Frontal cortex (tissue), 4 donors: ENCODE results near the gene VDAC2. TPM values are rescaled to one million over a fixed set of nuclear protein-coding genes. Genes with fewer than 3 reads are reported as not detected.
"Not testable (repeated sequence)": the region's sequence is repeated elsewhere in the genome, so short reads cannot be mapped to it uniquely, and the experiment has no call there.

Experiments
- DNase-seq, 2 donors: peaks; one replicate each; pipeline ENCODE4 v3.0.0; 2012; ENCODE audit warnings: low spot score in 2 of 2
- FAIRE-seq: peaks from 2 replicates; lab custom pipeline; 2012; peaks lifted over from hg19 to GRCh38; lab: Jason Lieb, UNC
- total RNA-seq: library from RNA; depleted of rRNA; stranded (reverse); fragments of >200 nt; gene quantifications from one replicate; pipeline ENCODE4 v1.2.3, GENCODE V29; 2014
- donor health status: control.
- donor health status: control.
- donor health status: control.

The VDAC2 gene
- total RNA-seq, 1 donor from 2014 or later: 138 TPM

GRCh38 chr10:75197066-75197465 is 13.5 kb upstream of the VDAC2 start:
- DNase-seq: no peak
- no peak for FAIRE-seq

- FAIRE-seq (no peak), DNase-seq (no peak)
Observed at GRCh38 chr10:75197906-75198305, 12.7 kb upstream of the VDAC2 start.

- DNase-seq, FAIRE-seq: not testable (repeated sequence)
Observed at GRCh38 chr10:75199949-75200348, 10.6 kb upstream of the VDAC2 start.

- no peak for DNase-seq
- no peak for FAIRE-seq
Observed at GRCh38 chr10:75201793-75202307, 8.7 kb upstream of the VDAC2 start.

- DNase-seq (no peak), FAIRE-seq (no peak)
Observed at GRCh38 chr10:75202321-75203045, 8.1 kb upstream of the VDAC2 start.

- not testable (repeated sequence) for DNase-seq, FAIRE-seq
Observed at GRCh38 chr10:75203046-75203620, 7.5 kb upstream of the VDAC2 start.

GRCh38 chr10:75203724-75204123 is 6.9 kb upstream of the VDAC2 start:
- no peak for DNase-seq
- FAIRE-seq: no peak

GRCh38 chr10:75205908-75206307 is 4.7 kb upstream of the VDAC2 start:
- DNase-seq (no peak), FAIRE-seq (no peak)

GRCh38 chr10:75206638-75207037 is 4.0 kb upstream of the VDAC2 start:
- FAIRE-seq, DNase-seq: not testable (repeated sequence)

GRCh38 chr10:75207079-75207856 is 3.3 kb upstream of the VDAC2 start:
- DNase-seq (no peak), FAIRE-seq (no peak)

GRCh38 chr10:75207857-75208144 is 2.8 kb upstream of the VDAC2 start:
- DNase-seq (no peak), FAIRE-seq (no peak)

- no peak for FAIRE-seq
- DNase-seq: no peak
Observed at GRCh38 chr10:75208181-75208580, 2.4 kb upstream of the VDAC2 start.

- FAIRE-seq (no peak), DNase-seq (no peak)
Observed at GRCh38 chr10:75209086-75209920, 1.3 kb upstream of the VDAC2 start.

GRCh38 chr10:75209921-75210281 is 695 bp upstream of the VDAC2 start:
- peak; percentile 58 to 60 for DNase-seq
- no peak for FAIRE-seq

GRCh38 chr10:75211007-75211691 is 553 bp downstream of the VDAC2 start:
- no peak for FAIRE-seq
- DNase-seq: peak; percentile 22 to 35

- FAIRE-seq: no peak
- no peak for DNase-seq
Observed at GRCh38 chr10:75212343-75212742, 1.7 kb downstream of the VDAC2 start.

GRCh38 chr10:75220274-75220673 is 9.7 kb downstream of the VDAC2 start:
- FAIRE-seq (no peak), DNase-seq (no peak)

GRCh38 chr10:75221492-75221891 is 10.9 kb downstream of the VDAC2 start:
- DNase-seq: not testable (repeated sequence)

GRCh38 chr10:75223507-75223906 is 12.9 kb downstream of the VDAC2 start:
- no peak for FAIRE-seq
- no peak for DNase-seq

More at GRCh38 chr10:75221492-75221891, 10.9 kb downstream of the VDAC2 start:
- not testable (repeated sequence) for FAIRE-seq
